ENCODE results near the gene MAP6. TPM values are rescaled to one million over a fixed set of nuclear protein-coding genes. Genes with fewer than 3 reads are reported as not detected.

Gene MAP6
- total and polyA plus RNA-seq, 2 of the 13 experiments (the other 11 are each of a cell fraction or from before 2014, with no cell fraction given) = 0.04 TPM; not detected in 1

DNA sequence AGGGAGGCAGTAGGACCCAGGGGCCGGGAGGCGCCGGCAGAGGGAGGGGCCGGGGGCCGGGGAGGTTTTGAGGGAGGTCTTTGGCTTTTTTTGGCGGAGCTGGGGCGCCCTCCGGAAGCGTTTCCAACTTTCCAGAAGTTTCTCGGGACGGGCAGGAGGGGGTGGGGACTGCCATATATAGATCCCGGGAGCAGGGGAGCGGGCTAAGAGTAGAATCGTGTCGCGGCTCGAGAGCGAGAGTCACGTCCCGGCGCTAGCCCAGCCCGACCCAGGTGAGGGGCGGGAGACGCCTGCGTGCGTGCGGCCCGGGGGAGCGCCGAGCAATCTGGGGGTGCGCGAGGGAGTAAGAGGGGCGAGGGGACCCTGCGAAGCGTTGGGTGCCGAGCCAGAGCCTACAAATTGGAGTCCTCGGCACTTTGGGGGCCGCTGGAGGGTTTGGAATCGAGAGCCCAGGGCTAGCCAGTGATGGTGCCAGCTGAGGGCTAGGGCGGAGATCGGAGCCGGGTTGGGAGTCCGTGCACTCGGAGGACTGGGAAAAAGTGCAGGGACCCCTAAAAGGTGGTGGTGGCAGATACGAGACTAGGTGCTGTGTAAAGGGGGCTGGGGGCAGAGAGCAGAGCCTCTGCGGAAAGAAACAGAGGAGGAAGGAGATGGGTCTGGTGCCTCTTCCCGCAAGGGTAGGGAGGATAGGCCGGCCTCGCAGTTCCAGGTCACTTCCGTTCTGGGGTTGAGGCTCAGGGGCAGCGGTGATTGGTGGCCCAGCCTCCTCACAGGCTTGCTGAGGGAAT is 106.6 kb downstream of the MAP6 start, which contains the start of gene SERPINH1 (continued):
- TF ChIP-seq U2AF2 (IDR thresholded peaks at IDR 0.05; ENCODE audit: low read depth, low read length) = no peak
- 0 out of 2 replicates have a peak, but pooled peaks have one; percentile 4 for TF ChIP-seq BRF2 (CRISPR knock-in tag; IDR thresholded peaks at IDR 0.05)
- TF ChIP-seq, protein P1, sequence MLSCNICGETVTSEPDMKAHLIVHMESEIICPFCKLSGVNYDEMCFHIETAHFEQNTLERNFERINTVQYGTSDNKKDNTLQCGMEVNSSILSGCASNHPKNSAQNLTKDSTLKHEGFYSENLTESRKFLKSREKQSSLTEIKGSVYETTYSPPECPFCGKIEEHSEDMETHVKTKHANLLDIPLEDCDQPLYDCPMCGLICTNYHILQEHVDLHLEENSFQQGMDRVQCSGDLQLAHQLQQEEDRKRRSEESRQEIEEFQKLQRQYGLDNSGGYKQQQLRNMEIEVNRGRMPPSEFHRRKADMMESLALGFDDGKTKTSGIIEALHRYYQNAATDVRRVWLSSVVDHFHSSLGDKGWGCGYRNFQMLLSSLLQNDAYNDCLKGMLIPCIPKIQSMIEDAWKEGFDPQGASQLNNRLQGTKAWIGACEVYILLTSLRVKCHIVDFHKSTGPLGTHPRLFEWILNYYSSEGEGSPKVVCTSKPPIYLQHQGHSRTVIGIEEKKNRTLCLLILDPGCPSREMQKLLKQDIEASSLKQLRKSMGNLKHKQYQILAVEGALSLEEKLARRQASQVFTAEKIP (CRISPR knock-in tag; IDR thresholded peaks at IDR 0.05; ENCODE audit: borderline replicate concordance) = no peak
- TF ChIP-seq ZNF883 (CRISPR knock-in tag; IDR thresholded peaks at IDR 0.05; ENCODE audit: not compliant biosample characterization) = no peak
- TF ChIP-seq CAMTA2 (CRISPR knock-in tag; IDR thresholded peaks at IDR 0.05; ENCODE audit: borderline replicate concordance) = no peak
- TF ChIP-seq NFE2 (CRISPR knock-in tag; IDR thresholded peaks at IDR 0.05) = no peak
- no peak for TF ChIP-seq PAX8 (CRISPR knock-in tag; IDR thresholded peaks at IDR 0.05; ENCODE audit: borderline replicate concordance)
- TF ChIP-seq ZNF101 (CRISPR knock-in tag; IDR thresholded peaks at IDR 0.05; ENCODE audit: borderline replicate concordance, low read depth) = no peak
- TF ChIP-seq, protein P2, sequence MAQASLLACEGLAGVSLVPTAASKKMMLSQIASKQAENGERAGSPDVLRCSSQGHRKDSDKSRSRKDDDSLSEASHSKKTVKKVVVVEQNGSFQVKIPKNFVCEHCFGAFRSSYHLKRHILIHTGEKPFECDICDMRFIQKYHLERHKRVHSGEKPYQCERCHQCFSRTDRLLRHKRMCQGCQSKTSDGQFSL (CRISPR knock-in tag; IDR thresholded peaks at IDR 0.05) = no peak
- no peak for TF ChIP-seq NFE2L1 (CRISPR knock-in tag; IDR thresholded peaks at IDR 0.05; ENCODE audit: borderline replicate concordance)
- TF ChIP-seq, protein P3, sequence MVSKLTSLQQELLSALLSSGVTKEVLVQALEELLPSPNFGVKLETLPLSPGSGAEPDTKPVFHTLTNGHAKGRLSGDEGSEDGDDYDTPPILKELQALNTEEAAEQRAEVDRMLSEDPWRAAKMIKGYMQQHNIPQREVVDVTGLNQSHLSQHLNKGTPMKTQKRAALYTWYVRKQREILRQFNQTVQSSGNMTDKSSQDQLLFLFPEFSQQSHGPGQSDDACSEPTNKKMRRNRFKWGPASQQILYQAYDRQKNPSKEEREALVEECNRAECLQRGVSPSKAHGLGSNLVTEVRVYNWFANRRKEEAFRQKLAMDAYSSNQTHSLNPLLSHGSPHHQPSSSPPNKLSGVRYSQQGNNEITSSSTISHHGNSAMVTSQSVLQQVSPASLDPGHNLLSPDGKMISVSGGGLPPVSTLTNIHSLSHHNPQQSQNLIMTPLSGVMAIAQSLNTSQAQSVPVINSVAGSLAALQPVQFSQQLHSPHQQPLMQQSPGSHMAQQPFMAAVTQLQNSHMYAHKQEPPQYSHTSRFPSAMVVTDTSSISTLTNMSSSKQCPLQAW (CRISPR knock-in tag; IDR thresholded peaks at IDR 0.05) = no peak
- no peak; the same call in 1 of the 2 replicates for TF ChIP-seq NR2C2 (CRISPR knock-in tag; IDR thresholded peaks at IDR 0.05; ENCODE audit: borderline replicate concordance)
- no peak for TF ChIP-seq ZNF30 (CRISPR knock-in tag; IDR thresholded peaks at IDR 0.05)
- no peak for TF ChIP-seq ZBTB49 (CRISPR knock-in tag; IDR thresholded peaks at IDR 0.05; ENCODE audit: borderline replicate concordance)
- TF ChIP-seq, protein P4, sequence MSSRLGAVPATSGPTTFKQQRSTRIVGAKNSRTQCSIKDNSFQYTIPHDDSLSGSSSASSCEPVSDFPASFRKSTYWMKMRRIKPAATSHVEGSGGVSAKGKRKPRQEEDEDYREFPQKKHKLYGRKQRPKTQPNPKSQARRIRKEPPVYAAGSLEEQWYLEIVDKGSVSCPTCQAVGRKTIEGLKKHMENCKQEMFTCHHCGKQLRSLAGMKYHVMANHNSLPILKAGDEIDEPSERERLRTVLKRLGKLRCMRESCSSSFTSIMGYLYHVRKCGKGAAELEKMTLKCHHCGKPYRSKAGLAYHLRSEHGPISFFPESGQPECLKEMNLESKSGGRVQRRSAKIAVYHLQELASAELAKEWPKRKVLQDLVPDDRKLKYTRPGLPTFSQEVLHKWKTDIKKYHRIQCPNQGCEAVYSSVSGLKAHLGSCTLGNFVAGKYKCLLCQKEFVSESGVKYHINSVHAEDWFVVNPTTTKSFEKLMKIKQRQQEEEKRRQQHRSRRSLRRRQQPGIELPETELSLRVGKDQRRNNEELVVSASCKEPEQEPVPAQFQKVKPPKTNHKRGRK (CRISPR knock-in tag; IDR thresholded peaks at IDR 0.05) = no peak
- no peak for TF ChIP-seq ZFP90 (CRISPR knock-in tag; IDR thresholded peaks at IDR 0.05; ENCODE audit: borderline replicate concordance)
- TF ChIP-seq FLYWCH1 (CRISPR knock-in tag; IDR thresholded peaks at IDR 0.05) = no peak
- TF ChIP-seq MXD3 (CRISPR knock-in tag; IDR thresholded peaks at IDR 0.05) = no peak
